ENCODE measurements around the gene ART3.

- no peak for TF ChIP-seq CTCF (IDR thresholded peaks at IDR 0.05)
- TF ChIP-seq POLR2A (IDR thresholded peaks at IDR 0.05): no peak
- TF ChIP-seq POLR2AphosphoS5 (IDR thresholded peaks at IDR 0.05): no peak
Observed at GRCh38 chr4:76029300-76029699, 45.2 kb upstream of the ART3 start.

All from sigmoid colon (tissue), 4 donors.